ENCODE results near the gene RAET1L. TPM values are rescaled to one million over a fixed set of nuclear protein-coding genes. Genes with fewer than 3 reads are reported as not detected.
A peak's percentile ranks its signal among the peaks of the same experiment; 100 is the strongest.

Gene RAET1L
- total and polyA plus RNA-seq, 9 of the 15 experiments (the other 6 are each of a cell fraction or from before 2014, with no cell fraction given): not detected

DNA sequence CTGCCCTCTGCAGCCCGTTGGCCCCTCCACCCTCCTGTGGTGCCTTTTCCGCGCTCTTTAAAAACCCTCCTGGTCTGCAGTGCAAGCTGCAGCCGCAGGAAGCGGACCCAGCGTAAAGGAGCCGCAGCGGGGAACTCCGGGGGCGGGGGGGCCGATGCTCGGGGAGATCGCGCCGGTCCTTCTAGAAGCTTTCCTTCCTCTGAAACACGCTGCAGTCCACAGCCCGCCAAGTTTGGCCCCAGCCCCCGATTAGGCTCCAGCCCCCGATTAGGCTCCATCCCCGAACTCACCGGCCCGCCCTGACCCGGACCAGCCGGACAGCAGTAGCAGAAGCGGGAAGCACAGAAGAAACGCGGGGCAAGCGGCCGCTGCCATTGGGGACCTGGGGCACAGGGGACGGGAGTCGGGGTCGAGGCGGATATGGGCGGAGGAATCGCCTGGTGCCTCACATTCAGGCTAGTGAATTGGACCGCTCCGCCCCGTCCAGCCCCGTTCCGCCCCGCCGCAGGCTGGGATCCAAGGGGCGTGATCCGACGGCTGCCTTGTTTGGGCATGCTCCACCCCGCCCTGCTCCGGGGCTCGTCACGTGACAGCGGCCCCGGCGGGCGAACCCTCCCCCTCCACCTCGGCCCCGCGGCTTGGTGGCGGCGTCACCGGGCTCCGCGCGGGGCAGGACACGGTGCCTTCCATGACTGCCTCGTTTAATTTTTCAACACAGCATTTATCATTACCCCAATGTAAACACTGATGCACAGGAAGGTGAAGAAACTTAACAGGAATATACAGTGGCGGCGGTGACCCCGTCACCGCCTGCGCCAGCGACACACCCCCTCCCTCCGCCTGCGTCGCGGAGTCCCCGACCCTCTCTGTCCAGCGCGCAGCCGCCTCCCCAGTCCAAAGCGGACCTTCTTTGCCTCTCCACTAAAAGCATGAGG, 20.3 kb downstream of the RAET1L start (continued):
- TF ChIP-seq, protein P1, sequence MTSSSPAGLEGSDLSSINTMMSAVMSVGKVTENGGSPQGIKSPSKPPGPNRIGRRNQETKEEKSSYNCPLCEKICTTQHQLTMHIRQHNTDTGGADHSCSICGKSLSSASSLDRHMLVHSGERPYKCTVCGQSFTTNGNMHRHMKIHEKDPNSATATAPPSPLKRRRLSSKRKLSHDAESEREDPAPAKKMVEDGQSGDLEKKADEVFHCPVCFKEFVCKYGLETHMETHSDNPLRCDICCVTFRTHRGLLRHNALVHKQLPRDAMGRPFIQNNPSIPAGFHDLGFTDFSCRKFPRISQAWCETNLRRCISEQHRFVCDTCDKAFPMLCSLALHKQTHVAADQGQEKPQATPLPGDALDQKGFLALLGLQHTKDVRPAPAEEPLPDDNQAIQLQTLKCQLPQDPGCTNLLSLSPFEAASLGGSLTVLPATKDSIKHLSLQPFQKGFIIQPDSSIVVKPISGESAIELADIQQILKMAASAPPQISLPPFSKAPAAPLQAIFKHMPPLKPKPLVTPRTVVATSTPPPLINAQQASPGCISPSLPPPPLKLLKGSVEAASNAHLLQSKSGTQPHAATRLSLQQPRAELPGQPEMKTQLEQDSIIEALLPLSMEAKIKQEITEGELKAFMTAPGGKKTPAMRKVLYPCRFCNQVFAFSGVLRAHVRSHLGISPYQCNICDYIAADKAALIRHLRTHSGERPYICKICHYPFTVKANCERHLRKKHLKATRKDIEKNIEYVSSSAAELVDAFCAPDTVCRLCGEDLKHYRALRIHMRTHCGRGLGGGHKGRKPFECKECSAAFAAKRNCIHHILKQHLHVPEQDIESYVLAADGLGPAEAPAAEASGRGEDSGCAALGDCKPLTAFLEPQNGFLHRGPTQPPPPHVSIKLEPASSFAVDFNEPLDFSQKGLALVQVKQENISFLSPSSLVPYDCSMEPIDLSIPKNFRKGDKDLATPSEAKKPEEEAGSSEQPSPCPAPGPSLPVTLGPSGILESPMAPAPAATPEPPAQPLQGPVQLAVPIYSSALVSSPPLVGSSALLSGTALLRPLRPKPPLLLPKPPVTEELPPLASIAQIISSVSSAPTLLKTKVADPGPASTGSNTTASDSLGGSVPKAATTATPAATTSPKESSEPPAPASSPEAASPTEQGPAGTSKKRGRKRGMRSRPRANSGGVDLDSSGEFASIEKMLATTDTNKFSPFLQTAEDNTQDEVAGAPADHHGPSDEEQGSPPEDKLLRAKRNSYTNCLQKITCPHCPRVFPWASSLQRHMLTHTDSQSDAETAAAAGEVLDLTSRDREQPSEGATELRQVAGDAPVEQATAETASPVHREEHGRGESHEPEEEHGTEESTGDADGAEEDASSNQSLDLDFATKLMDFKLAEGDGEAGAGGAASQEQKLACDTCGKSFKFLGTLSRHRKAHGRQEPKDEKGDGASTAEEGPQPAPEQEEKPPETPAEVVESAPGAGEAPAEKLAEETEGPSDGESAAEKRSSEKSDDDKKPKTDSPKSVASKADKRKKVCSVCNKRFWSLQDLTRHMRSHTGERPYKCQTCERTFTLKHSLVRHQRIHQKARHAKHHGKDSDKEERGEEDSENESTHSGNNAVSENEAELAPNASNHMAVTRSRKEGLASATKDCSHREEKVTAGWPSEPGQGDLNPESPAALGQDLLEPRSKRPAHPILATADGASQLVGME (CRISPR knock-in tag; IDR thresholded peaks at IDR 0.05): 0 out of 2 replicates have a peak, but pooled peaks have one; percentile 37
- TF ChIP-seq, protein P2, sequence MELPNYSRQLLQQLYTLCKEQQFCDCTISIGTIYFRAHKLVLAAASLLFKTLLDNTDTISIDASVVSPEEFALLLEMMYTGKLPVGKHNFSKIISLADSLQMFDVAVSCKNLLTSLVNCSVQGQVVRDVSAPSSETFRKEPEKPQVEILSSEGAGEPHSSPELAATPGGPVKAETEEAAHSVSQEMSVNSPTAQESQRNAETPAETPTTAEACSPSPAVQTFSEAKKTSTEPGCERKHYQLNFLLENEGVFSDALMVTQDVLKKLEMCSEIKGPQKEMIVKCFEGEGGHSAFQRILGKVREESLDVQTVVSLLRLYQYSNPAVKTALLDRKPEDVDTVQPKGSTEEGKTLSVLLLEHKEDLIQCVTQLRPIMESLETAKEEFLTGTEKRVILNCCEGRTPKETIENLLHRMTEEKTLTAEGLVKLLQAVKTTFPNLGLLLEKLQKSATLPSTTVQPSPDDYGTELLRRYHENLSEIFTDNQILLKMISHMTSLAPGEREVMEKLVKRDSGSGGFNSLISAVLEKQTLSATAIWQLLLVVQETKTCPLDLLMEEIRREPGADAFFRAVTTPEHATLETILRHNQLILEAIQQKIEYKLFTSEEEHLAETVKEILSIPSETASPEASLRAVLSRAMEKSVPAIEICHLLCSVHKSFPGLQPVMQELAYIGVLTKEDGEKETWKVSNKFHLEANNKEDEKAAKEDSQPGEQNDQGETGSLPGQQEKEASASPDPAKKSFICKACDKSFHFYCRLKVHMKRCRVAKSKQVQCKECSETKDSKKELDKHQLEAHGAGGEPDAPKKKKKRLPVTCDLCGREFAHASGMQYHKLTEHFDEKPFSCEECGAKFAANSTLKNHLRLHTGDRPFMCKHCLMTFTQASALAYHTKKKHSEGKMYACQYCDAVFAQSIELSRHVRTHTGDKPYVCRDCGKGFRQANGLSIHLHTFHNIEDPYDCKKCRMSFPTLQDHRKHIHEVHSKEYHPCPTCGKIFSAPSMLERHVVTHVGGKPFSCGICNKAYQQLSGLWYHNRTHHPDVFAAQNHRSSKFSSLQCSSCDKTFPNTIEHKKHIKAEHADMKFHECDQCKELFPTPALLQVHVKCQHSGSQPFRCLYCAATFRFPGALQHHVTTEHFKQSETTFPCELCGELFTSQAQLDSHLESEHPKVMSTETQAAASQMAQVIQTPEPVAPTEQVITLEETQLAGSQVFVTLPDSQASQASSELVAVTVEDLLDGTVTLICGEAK (IDR thresholded peaks at IDR 0.05): peak; percentile 68
- TF ChIP-seq, protein P2 (CRISPR knock-in tag; IDR thresholded peaks at IDR 0.05): no peak
- TF ChIP-seq, protein P3, sequence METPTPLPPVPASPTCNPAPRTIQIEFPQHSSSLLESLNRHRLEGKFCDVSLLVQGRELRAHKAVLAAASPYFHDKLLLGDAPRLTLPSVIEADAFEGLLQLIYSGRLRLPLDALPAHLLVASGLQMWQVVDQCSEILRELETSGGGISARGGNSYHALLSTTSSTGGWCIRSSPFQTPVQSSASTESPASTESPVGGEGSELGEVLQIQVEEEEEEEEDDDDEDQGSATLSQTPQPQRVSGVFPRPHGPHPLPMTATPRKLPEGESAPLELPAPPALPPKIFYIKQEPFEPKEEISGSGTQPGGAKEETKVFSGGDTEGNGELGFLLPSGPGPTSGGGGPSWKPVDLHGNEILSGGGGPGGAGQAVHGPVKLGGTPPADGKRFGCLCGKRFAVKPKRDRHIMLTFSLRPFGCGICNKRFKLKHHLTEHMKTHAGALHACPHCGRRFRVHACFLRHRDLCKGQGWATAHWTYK (CRISPR knock-in tag; IDR thresholded peaks at IDR 0.05): no peak
- TF ChIP-seq ZNF174 (CRISPR knock-in tag; IDR thresholded peaks at IDR 0.05): no peak
- no peak; the same call in 1 of the 2 replicates for TF ChIP-seq ZBTB1 (CRISPR knock-in tag; IDR thresholded peaks at IDR 0.05; ENCODE audit: borderline replicate concordance, low read depth)
- no peak for TF ChIP-seq HNRNPH1 (optimal IDR thresholded peaks at IDR 0.05; ENCODE audit: low read depth, low read length)
- no peak for TF ChIP-seq MCM2 (IDR thresholded peaks at IDR 0.05; ENCODE audit: low read depth)

Measured in K562 (cell line).